ENCODE data around the gene TBRG4.
A peak's percentile ranks its signal among the peaks of the same experiment; 100 is the strongest.

The TBRG4 gene

GRCh38 chr7:45075355-45075644, 36.2 kb downstream of the TBRG4 start:
- DNase-seq: no peak

GRCh38 chr7:45074528-45075354, 36.8 kb downstream of the TBRG4 start:
- no peak for DNase-seq

- DNase-seq: peak in 11 of 51 donors; percentile 18 to 58 (median 38)
Measured at GRCh38 chr7:45073786-45074527, 37.5 kb downstream of the TBRG4 start.

- peak in 3 of 51 donors; percentile 25 to 34 (median 32) for DNase-seq
Measured at GRCh38 chr7:45073031-45073785, 38.3 kb downstream of the TBRG4 start.

GRCh38 chr7:45072131-45073030, 39.1 kb downstream of the TBRG4 start:
- DNase-seq: no peak

GRCh38 chr7:45071528-45071927, 40.0 kb downstream of the TBRG4 start:
- DNase-seq: no peak

GRCh38 chr7:45070254-45070642, 41.2 kb downstream of the TBRG4 start:
- DNase-seq: no peak

- DNase-seq: no peak
Measured at GRCh38 chr7:45069444-45070253, 41.8 kb downstream of the TBRG4 start.

- no peak for DNase-seq
Measured at GRCh38 chr7:45068236-45069023, 43.1 kb downstream of the TBRG4 start.

- DNase-seq: no peak
Measured at GRCh38 chr7:45067582-45067981, 43.9 kb downstream of the TBRG4 start.

- no peak for DNase-seq
Measured at GRCh38 chr7:45066409-45066808, 45.1 kb downstream of the TBRG4 start.

- no peak for DNase-seq
Measured at GRCh38 chr7:45065031-45065995, 46.2 kb downstream of the TBRG4 start.

- DNase-seq: no peak
Measured at GRCh38 chr7:45064047-45064725, 47.3 kb downstream of the TBRG4 start.

GRCh38 chr7:45061806-45062425, 49.6 kb downstream of the TBRG4 start:
- DNase-seq: no peak

GRCh38 chr7:45061352-45061751, 50.1 kb downstream of the TBRG4 start:
- no peak for DNase-seq

- no peak for DNase-seq
Measured at GRCh38 chr7:45060295-45060694, 51.2 kb downstream of the TBRG4 start.

- no peak for DNase-seq
Measured at GRCh38 chr7:45057878-45058277, 53.6 kb downstream of the TBRG4 start.

Measured in hypothalamus (tissue), 51 donors.